Epithelial cell of esophagus (primary cell): ENCODE results near the gene SLC12A2.

Experiments used
- DNase-seq: peaks from one replicate; pipeline ENCODE4 v3.0.0; 2010; ENCODE audit warnings: low read depth
- H3K4me3 ChIP-seq: 2 replicates; pipeline ENCODE4 v1.5.1; 2011; ENCODE audit warnings: mild to moderate bottlenecking, low read length, control low read depth
- TF ChIP-seq, protein P1 (sequence below): IDR thresholded peaks from 2 replicates; pipeline ENCODE4 v1.5.1; 2011; ENCODE audit warnings: low read depth, mild to moderate bottlenecking, low read length, control low read depth, inconsistent platforms; ENCODE audit not compliant: insufficient read depth; ENCODE audit errors: missing control alignments

SLC12A2 gene

GRCh38 chr5:128213833-128214232 lies 130.3 kb downstream of the SLC12A2 start:
- DNase-seq = no peak
- H3K4me3 ChIP-seq = no peak overlapping the region
- TF ChIP-seq, protein P1, sequence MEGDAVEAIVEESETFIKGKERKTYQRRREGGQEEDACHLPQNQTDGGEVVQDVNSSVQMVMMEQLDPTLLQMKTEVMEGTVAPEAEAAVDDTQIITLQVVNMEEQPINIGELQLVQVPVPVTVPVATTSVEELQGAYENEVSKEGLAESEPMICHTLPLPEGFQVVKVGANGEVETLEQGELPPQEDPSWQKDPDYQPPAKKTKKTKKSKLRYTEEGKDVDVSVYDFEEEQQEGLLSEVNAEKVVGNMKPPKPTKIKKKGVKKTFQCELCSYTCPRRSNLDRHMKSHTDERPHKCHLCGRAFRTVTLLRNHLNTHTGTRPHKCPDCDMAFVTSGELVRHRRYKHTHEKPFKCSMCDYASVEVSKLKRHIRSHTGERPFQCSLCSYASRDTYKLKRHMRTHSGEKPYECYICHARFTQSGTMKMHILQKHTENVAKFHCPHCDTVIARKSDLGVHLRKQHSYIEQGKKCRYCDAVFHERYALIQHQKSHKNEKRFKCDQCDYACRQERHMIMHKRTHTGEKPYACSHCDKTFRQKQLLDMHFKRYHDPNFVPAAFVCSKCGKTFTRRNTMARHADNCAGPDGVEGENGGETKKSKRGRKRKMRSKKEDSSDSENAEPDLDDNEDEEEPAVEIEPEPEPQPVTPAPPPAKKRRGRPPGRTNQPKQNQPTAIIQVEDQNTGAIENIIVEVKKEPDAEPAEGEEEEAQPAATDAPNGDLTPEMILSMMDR = no peak

- H3K4me3 ChIP-seq = no peak overlapping the region
- TF ChIP-seq, protein P1 = no peak
- DNase-seq = no peak
Measured at GRCh38 chr5:128216285-128216684, 132.7 kb downstream of the SLC12A2 start.

GRCh38 chr5:128216860-128217531 lies 133.4 kb downstream of the SLC12A2 start:
- TF ChIP-seq, protein P1 = no peak
- peak; percentile 88 for DNase-seq

DNA sequence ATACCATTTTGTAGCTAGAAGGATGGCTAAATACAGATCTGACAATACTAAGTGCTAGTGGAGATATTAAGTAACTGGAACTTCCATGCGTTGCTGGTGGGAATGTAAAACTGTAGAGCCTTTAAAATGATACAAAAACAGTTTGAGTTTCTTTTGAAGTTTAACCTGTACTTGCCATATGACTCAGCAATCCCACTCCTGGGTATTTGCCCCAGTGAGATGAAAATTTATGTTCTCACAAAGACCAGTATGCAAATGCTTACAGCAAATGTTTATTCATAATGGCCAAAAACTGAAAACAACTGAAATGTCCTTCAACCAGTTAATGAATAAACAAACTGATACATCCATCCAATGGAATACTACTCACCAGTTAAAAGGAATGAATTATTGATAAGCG lies 137.3 kb downstream of the SLC12A2 start:
- DNase-seq = no peak
- TF ChIP-seq, protein P1 = no peak
- H3K4me3 ChIP-seq = no peak overlapping the region

More at GRCh38 chr5:128216860-128217531, 133.4 kb downstream of the SLC12A2 start:
- no peak overlapping the region for H3K4me3 ChIP-seq

GRCh38 chr5:128224336-128224735 lies 140.8 kb downstream of the SLC12A2 start:
- no peak for DNase-seq
- H3K4me3 ChIP-seq = no peak overlapping the region
- TF ChIP-seq, protein P1 = no peak

- TF ChIP-seq, protein P1 = no peak
- H3K4me3 ChIP-seq = no peak overlapping the region
- DNase-seq = no peak
Measured at GRCh38 chr5:128225245-128226030, 141.9 kb downstream of the SLC12A2 start.
